ENCODE results near the gene RTTN.
"Not testable (repeated sequence)": the region's sequence is repeated elsewhere in the genome, so short reads cannot be mapped to it uniquely, and the experiment has no call there.

DNA sequence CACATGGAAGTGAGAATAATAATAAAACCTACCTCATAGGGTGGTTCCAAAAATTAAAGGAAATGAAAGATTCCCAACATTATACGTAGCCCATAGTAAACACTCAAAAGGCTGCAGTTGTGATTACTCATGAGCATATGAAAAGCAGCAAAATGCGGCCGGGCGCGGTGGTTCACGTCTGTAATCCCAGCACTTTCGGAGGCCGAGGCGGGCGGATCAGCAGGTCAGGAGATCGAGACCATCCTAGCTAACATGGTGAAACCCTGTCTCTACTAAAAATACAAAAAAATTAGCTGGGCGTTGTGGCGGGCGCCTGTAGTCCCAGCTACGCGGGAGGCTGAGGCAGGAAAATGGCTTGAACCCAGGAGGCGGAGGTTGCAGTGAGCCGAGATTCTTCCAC is 44.4 kb upstream of the RTTN start:
- not testable (repeated sequence) for TF ChIP-seq EZH2 (IDR thresholded peaks at IDR 0.05)
- TF ChIP-seq, protein P1, sequence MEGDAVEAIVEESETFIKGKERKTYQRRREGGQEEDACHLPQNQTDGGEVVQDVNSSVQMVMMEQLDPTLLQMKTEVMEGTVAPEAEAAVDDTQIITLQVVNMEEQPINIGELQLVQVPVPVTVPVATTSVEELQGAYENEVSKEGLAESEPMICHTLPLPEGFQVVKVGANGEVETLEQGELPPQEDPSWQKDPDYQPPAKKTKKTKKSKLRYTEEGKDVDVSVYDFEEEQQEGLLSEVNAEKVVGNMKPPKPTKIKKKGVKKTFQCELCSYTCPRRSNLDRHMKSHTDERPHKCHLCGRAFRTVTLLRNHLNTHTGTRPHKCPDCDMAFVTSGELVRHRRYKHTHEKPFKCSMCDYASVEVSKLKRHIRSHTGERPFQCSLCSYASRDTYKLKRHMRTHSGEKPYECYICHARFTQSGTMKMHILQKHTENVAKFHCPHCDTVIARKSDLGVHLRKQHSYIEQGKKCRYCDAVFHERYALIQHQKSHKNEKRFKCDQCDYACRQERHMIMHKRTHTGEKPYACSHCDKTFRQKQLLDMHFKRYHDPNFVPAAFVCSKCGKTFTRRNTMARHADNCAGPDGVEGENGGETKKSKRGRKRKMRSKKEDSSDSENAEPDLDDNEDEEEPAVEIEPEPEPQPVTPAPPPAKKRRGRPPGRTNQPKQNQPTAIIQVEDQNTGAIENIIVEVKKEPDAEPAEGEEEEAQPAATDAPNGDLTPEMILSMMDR (IDR thresholded peaks at IDR 0.05): not testable (repeated sequence)

Measured in neural progenitor cell (in vitro differentiated cells).